GM06990 (cell line): ENCODE data around the gene CROT.
"Not testable (repeated sequence)": the region's sequence is repeated elsewhere in the genome, so short reads cannot be mapped to it uniquely, and the experiment has no call there.

ENCODE experiments used
- DNase-seq: peaks from one replicate; pipeline ENCODE4 v3.0.0-alpha.2; 2011; ENCODE audit not compliant: insufficient read length; ENCODE audit errors: extremely low read depth
- H3K27me3 ChIP-seq: replicated peaks from 2 replicates; pipeline ENCODE4 v1.6.0; 2011; ENCODE audit warnings: low read length; ENCODE audit not compliant: control insufficient read depth, insufficient read depth
- H3K36me3 ChIP-seq: 2 replicates; pipeline ENCODE4 v1.5.1; 2011; ENCODE audit warnings: low read length; ENCODE audit not compliant: control insufficient read depth, insufficient read depth
- H3K4me3 ChIP-seq: replicated peaks from 2 replicates; pipeline ENCODE4 v1.5.1; 2011; ENCODE audit warnings: low read depth, mild to moderate bottlenecking, control low read depth, low read length
- TF ChIP-seq, protein P1 (sequence below): IDR thresholded peaks from 2 replicates; pipeline ENCODE4 v1.5.1; 2011; ENCODE audit warnings: low read length, control low read depth, mild to moderate bottlenecking, inconsistent platforms; ENCODE audit not compliant: insufficient read depth, poor library complexity, severe bottlenecking

The CROT gene

GRCh38 chr7:87316846-87317552 is 28.5 kb upstream of the CROT start:
- Histone ChIP-seq H3K27me3 (no peaks in the 10 kb centered on the region), H3K4me3 (no peak overlapping the region), H3K36me3 (no peaks in the 10 kb centered on the region)
- no peak for DNase-seq
- TF ChIP-seq, protein P1, sequence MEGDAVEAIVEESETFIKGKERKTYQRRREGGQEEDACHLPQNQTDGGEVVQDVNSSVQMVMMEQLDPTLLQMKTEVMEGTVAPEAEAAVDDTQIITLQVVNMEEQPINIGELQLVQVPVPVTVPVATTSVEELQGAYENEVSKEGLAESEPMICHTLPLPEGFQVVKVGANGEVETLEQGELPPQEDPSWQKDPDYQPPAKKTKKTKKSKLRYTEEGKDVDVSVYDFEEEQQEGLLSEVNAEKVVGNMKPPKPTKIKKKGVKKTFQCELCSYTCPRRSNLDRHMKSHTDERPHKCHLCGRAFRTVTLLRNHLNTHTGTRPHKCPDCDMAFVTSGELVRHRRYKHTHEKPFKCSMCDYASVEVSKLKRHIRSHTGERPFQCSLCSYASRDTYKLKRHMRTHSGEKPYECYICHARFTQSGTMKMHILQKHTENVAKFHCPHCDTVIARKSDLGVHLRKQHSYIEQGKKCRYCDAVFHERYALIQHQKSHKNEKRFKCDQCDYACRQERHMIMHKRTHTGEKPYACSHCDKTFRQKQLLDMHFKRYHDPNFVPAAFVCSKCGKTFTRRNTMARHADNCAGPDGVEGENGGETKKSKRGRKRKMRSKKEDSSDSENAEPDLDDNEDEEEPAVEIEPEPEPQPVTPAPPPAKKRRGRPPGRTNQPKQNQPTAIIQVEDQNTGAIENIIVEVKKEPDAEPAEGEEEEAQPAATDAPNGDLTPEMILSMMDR = no peak

DNA sequence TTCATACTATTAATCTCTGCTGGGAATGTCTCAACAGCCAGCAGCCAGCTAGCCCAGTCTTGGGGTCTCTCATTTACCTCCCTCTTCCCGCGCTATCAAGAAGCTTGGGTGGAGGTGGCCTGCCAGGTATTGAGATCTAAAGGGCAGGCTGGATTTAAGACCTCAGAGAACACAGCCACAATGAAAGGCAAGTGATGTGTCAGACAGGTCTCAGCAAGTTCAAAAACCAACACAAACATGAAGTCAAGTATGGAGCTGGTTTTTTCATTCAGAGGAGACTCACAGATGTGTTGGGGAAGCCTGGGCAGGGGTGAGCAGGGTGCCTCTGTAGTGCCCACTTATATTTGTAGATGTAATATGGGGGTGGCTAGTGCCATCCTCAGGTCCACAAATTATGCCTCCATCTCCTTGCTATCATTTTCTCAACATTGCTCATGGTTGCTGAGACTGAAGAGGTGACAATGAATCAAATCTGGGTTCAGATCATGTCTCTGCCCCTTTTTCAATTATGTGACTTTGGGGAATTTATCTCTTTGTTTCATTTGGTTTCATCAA is 27.7 kb upstream of the CROT start:
- H3K27me3 ChIP-seq = no peaks in the 10 kb centered on the region
- TF ChIP-seq, protein P1 = no peak
- H3K36me3 ChIP-seq = no peaks in the 10 kb centered on the region
- DNase-seq = no peak
- no peak overlapping the region for H3K4me3 ChIP-seq

DNA sequence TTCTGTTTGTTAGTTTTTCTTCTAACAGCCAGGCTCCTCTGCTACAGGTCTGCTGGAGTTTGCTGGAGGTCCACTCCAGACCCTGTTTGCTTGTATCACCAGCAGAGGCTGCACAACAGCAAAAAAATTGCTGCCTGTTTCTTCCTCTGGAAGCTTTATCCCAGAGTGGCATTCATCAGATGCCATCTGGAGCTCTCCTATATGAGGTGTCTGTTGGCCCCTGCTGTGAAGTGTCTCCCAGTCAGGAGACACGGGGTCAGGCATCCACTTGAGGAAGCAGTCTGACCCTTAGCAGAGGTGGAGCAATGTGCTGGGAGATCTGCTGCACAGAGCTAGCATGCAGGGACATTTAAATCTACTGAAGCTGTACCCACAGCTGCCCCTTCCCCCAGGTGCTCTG is 26.7 kb upstream of the CROT start:
- TF ChIP-seq, protein P1 = no peak
- Histone ChIP-seq H3K27me3 (no peaks in the 10 kb centered on the region), H3K36me3 (peaks cover 2% of the 10 kb centered on the region), H3K4me3 (no peak overlapping the region)
- no peak for DNase-seq

GRCh38 chr7:87319154-87319581 is 26.3 kb upstream of the CROT start:
- not testable (repeated sequence) for DNase-seq, H3K27me3 ChIP-seq, H3K4me3 ChIP-seq, H3K36me3 ChIP-seq

DNA sequence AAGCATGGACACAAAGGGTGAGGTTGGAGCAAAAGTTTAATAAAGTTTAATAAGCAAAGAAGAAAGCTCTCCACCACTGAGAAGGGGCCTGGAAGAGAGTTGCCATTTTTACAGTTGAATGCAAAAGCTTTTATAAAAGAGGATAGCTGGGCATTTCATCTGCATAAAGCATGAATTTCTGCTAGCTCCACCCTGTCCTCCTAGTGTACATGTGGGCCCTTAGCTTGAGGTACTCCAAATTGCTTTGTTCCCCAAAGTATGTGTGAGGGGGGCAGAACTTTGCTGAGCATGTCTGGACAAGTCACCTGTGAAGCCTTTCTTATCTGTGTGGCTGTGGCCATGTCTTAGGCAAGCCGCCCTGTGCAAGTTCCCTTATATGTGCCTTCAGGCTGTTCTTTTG is 22.6 kb upstream of the CROT start:
- no peak for DNase-seq
- Histone ChIP-seq H3K27me3 (no peaks in the 10 kb centered on the region), H3K4me3 (no peak overlapping the region), H3K36me3 (peaks cover 2% of the 10 kb centered on the region)
- TF ChIP-seq, protein P1 = no peak

DNA sequence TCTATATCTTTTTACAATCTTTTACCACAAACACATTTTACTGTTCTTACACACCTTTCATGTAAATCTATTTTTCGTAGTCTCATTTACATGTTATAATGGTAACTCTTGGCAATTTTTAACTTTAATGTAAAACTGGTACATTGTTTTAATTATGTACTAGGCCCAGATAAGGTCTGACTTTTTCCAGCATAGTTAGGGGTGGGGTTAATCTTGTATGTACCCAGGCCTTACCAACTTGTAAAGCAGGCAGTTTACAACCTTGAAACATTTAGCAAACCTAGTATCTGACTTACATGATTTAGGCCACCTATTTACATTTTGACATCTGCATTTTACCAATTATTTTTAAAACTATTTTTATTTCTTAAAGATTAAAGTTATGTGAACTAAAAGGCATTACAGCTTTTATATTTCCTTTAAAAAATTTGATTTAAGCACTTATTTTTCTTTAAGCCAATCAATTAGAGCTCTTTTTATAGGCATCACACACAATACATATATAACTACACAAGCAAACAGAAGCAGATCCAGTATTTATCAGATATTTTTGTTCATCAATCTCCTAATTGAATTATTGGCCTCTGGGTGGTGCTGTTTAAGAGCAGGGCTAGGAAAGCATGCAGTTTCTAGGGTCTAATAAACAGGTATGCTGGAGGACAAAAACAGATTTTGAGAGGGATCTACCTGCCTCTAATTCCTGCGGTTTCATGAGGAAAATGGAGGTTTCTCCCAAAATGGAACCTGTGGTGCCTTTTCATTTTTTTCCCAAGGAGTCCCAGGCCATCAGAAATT is 19.7 kb upstream of the CROT start:
- Histone ChIP-seq H3K36me3 (peaks cover 2% of the 10 kb centered on the region), H3K4me3 (no peak overlapping the region), H3K27me3 (no peaks in the 10 kb centered on the region)
- TF ChIP-seq, protein P1 = no peak
- DNase-seq = no peak
